ENCODE results near the gene CRB2.

Gene CRB2

GRCh38 chr9:123356851-123357742, 1.1 kb downstream of the CRB2 start:
- ATAC-seq = no peak
- TF ChIP-seq TOX (CRISPR knock-in tag; IDR thresholded peaks at IDR 0.05; ENCODE audit: borderline replicate concordance) (no peak), ZNF8 (CRISPR knock-in tag; IDR thresholded peaks at IDR 0.05) (no peak), ARNTL (CRISPR knock-in tag; IDR thresholded peaks at IDR 0.05; ENCODE audit: borderline replicate concordance, low read depth) (no peak), ESRRG (CRISPR knock-in tag; IDR thresholded peaks at IDR 0.05) (no peak), TSHZ2 (CRISPR knock-in tag; IDR thresholded peaks at IDR 0.05) (no peak), RARB (CRISPR knock-in tag; IDR thresholded peaks at IDR 0.05) (no peak), ZFP3 (CRISPR knock-in tag; IDR thresholded peaks at IDR 0.05) (no peak), PATZ1 (CRISPR knock-in tag; IDR thresholded peaks at IDR 0.05; ENCODE audit: borderline replicate concordance) (no peak)

GRCh38 chr9:123357743-123358059, 1.7 kb downstream of the CRB2 start:
- TF ChIP-seq BACH2 (CRISPR knock-in tag; IDR thresholded peaks at IDR 0.05; ENCODE audit: borderline replicate concordance) = no peak
- ATAC-seq = no peak

GRCh38 chr9:123358181-123358905, 2.3 kb downstream of the CRB2 start:
- no peak for ATAC-seq
- no peak for TF ChIP-seq ARNTL (CRISPR knock-in tag; IDR thresholded peaks at IDR 0.05; ENCODE audit: borderline replicate concordance, low read depth)
- no peak for TF ChIP-seq OSR1 (CRISPR knock-in tag; IDR thresholded peaks at IDR 0.05)
- TF ChIP-seq ZC3H10 (CRISPR knock-in tag; IDR thresholded peaks at IDR 0.05) = no peak
- no peak for TF ChIP-seq SNAI2 (CRISPR knock-in tag; IDR thresholded peaks at IDR 0.05)
- TF ChIP-seq POU6F1 (CRISPR knock-in tag; IDR thresholded peaks at IDR 0.05; ENCODE audit: borderline replicate concordance, low read depth) = no peak
- TF ChIP-seq CSRNP3 (CRISPR knock-in tag; IDR thresholded peaks at IDR 0.05) = no peak
- no peak for TF ChIP-seq CSDC2 (CRISPR knock-in tag; IDR thresholded peaks at IDR 0.05)
- no peak for TF ChIP-seq PATZ1 (CRISPR knock-in tag; IDR thresholded peaks at IDR 0.05; ENCODE audit: borderline replicate concordance)

- no peak for ATAC-seq
- TF ChIP-seq ARNTL (CRISPR knock-in tag; IDR thresholded peaks at IDR 0.05; ENCODE audit: borderline replicate concordance, low read depth) (no peak), ZNF70 (CRISPR knock-in tag; IDR thresholded peaks at IDR 0.05) (no peak), CSRNP3 (CRISPR knock-in tag; IDR thresholded peaks at IDR 0.05) (no peak), GLIS3 (CRISPR knock-in tag; IDR thresholded peaks at IDR 0.05) (no peak), CREB5 (CRISPR knock-in tag; IDR thresholded peaks at IDR 0.05; ENCODE audit: low read depth) (no peak), SNAI2 (CRISPR knock-in tag; IDR thresholded peaks at IDR 0.05) (no peak), ZFP3 (CRISPR knock-in tag; IDR thresholded peaks at IDR 0.05) (no peak), ZFP30 (CRISPR knock-in tag; IDR thresholded peaks at IDR 0.05) (no peak), BACH2 (CRISPR knock-in tag; IDR thresholded peaks at IDR 0.05; ENCODE audit: borderline replicate concordance) (no peak), CSDC2 (CRISPR knock-in tag; IDR thresholded peaks at IDR 0.05) (no peak), ZC3H10 (CRISPR knock-in tag; IDR thresholded peaks at IDR 0.05) (no peak)
Measured at GRCh38 chr9:123359106-123359505, 3.1 kb downstream of the CRB2 start.
